Hematopoietic multipotent progenitor cell treated with erythropoietin and hydrocortisone succinate and interleukin-3 and kit ligand, for 4 days (in vitro differentiated cells): Measurements from ENCODE around the gene KLHL40.
A peak's percentile ranks its signal among the peaks of the same experiment; 100 is the strongest.

ENCODE experiments used
- DNase-seq: peaks from one replicate; pipeline ENCODE4 v3.0.0-alpha.2; 2015

Gene KLHL40

DNA sequence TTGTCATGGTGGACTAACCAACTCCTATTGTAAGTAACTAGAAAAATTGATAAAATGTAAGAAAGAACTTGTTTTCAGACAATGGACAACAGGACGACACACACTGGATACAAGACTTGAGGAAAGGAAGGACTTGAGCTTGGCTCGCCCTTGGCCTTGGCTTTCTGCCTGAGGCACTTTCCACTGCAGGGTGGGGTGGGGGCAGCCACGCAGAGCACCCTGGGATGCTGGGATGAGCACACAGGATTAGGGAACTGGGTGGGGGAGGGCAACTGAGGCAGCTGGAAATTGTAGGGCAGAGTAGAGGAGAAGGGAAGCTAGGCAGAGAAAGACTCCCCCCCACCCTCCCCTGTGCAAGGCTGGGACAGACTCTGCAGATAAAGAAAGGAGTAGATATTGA lies 42.7 kb downstream of the KLHL40 start:
- DNase-seq = no peak

GRCh38 chr3:42728668-42729364 lies 43.5 kb downstream of the KLHL40 start:
- DNase-seq = no peak

- DNase-seq = no peak
These were observed 44.2 kb downstream of the KLHL40 start for GRCh38 chr3:42729404-42730145.

GRCh38 chr3:42730294-42730693 lies 45.0 kb downstream of the KLHL40 start:
- no peak for DNase-seq

DNA sequence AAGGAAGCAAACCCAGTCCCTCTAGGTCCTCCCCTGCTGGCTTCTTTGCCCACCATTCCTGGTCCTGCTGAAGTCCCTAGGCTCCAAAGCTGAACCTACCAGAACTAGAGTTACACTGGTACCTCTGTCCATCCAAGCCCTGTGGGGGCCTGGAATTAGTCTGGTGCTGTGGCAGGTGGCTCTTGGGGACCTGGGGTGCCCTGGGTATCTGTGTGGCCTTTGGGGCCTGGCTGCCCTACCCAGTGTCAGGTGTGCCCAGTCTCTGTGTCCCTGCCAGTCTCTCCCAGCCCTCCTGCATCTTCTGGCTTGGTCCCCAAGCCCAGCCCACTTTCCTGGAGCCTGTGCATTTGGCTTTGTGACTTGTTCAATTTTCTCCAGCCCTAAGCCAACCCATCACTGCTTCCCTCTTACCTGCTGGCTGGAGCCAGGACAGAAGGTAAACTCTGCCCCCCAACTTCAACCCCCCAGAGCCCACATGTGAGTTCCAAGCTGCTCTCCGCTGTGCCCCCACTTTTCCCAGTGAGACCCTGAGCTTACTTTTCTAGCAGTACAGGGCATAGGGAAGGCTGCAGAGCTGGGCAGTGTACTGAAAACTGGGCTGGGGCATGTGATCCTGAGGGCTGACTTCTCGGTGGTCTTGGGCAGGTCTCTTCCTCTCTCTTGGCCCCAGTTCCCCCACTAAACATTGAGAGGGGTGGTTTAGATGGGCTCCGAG lies 45.5 kb downstream of the KLHL40 start:
- no peak for DNase-seq

- DNase-seq = no peak
These were observed 46.3 kb downstream of the KLHL40 start for GRCh38 chr3:42731476-42732195.

DNA sequence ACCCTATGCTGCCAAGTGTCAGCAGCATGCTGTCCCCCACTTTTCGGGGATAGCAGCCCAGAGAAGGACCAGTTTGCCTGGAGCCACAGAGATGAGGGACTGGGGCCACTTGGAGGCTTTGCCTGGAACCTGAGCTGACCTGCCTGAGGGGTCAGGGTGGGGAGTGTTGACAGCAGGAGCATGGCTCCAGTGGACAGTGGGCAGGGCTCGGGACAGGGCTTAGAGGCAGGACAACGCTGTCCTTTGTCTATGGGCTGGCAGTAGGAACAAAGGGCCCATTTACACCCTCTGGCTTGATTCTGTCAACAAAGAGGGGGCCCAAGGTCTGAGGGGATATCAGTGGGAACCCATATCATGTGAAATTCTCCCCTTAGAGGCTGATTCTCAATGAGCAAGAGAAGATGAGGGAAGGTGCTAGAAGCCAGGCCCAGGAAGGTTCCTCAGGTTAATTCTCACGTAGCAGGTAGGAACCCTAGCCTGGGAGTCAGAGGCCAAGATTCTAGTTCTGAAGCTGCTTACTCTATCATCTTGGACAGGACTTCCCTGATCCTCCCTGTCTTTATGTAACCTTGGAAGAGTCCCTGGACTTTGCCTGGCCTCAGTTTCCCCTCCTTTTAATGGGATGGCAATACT lies 47.0 kb downstream of the KLHL40 start:
- DNase-seq = no peak

GRCh38 chr3:42732829-42733459 lies 47.6 kb downstream of the KLHL40 start:
- peak; percentile 13 for DNase-seq

DNA sequence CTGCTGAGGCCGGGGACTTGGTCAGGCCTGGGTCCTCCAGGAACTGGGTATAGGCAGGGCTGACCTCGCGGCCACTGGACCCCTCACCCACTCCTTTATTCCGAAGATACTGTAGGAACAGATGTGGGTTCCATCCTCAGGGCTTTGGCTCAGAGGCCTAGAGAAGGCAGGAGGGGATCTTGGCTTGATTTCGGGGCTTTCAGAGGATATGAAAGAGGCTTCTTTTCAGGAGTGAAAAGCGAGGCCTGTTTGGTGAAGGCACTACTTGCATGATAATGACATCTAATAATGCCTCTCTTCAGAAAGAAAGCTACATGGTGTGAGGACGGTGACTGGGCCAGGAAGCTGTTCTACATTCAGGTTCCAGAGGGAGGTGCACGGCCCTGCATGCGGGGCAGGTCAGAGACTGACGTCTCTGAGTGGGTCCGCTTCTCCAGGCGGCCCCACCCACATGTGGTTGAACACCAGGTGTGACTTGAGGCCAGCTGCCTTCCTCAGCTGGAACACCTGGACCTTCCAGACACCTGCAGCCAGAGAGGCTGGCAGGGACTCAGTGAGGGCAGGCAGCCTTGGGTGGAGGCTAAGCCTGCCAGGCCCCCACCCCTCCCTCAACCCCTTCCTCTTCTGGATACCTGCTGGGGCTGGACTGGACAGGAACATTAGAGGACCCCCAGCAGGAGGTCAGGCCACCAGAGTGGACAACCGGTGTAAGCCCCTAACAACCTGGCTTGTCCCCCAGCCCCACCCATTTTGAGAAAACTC lies 48.3 kb downstream of the KLHL40 start:
- DNase-seq = no peak

DNA sequence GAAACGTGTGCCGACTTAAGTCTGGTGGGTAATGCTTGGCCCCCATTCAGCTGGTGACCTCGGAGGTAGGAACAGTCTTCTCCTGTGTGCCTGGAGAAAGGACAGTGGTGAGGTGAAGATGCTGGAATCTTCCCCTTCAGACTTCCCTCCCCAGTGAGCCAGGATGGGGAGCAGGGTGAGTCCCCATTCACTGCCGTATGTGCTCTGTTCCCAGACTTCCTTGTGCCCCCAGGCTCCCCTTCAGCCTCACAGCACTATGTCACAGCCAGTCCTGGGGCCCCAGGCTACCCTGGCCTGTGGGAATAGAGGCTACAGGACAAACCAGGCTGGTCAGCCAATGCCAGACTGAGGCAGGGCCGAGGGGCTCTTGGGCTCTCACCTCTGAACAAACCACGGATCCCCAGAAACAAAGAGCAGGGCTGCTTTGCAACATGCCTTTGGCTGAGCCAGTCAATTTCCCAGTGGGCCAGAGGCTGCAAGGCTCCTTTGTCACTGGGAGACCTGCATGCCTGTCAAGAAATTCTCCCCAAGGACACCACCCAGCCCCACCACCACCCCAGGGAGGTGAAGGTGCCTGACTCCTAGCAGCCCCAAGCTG lies 49.0 kb downstream of the KLHL40 start:
- DNase-seq = no peak

- no peak for DNase-seq
These were observed 49.7 kb downstream of the KLHL40 start for GRCh38 chr3:42735019-42735418.

- DNase-seq = no peak
These were observed 50.3 kb downstream of the KLHL40 start for GRCh38 chr3:42735615-42736014.

DNA sequence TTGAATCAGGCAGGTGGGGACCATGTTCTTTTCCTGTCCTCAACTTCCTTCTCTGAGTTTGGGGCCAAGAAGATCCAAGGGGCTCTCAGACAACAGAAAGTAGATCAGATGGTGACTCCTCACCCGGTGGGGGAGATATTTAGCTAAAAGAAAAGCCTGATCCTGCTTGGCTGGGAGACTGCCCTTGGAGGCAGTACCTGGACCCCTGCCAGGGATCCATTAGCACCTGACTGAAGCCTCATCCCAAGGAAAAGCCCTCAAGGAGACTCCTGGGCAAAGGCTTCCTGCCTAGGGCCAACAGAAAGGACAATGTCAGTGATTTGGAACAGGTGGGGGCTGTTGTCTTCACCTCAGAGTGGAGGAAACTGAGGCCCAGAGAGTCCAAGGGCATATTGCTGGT lies 50.7 kb downstream of the KLHL40 start:
- DNase-seq = no peak

- DNase-seq = no peak
These were observed 51.2 kb downstream of the KLHL40 start for GRCh38 chr3:42736531-42736930.

GRCh38 chr3:42739401-42740158 lies 54.2 kb downstream of the KLHL40 start:
- peak; percentile 37 for DNase-seq

DNA sequence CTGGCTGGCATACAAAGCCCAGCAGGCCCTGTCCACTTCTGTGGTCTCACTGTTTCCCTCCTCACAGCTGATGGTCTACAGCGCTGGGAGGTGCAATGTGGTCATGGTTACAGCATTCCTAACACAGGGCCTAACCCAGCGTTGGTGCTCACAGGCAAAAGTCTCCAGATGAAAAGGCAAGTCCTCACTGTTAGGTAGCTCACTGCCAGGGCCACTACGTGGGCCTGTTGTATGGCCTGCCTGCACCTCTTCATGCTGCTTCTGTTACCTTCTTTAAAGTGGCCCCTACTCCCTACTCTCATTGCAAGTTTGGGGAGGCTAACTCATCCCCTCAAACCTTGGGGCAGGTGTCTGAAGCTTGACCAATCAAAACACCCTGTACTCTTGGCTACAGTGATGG lies 56.5 kb downstream of the KLHL40 start:
- DNase-seq = no peak
